Stimulated activated CD8-positive, alpha-beta memory T cell treated with anti-CD3 and anti-CD28 coated beads, Interleukin-2, amount 100 ng/mL, for 48 hours (primary cell): ENCODE measurements around the gene ALLC.
"Not testable (repeated sequence)": the region's sequence is repeated elsewhere in the genome, so short reads cannot be mapped to it uniquely, and the experiment has no call there.

Experiments
- DNase-seq, 2 donors: peaks; one replicate each; pipeline ENCODE4 v3.0.0-alpha.2; 2020; ENCODE audit warnings: low read depth in 2 of 2

The ALLC gene

DNA sequence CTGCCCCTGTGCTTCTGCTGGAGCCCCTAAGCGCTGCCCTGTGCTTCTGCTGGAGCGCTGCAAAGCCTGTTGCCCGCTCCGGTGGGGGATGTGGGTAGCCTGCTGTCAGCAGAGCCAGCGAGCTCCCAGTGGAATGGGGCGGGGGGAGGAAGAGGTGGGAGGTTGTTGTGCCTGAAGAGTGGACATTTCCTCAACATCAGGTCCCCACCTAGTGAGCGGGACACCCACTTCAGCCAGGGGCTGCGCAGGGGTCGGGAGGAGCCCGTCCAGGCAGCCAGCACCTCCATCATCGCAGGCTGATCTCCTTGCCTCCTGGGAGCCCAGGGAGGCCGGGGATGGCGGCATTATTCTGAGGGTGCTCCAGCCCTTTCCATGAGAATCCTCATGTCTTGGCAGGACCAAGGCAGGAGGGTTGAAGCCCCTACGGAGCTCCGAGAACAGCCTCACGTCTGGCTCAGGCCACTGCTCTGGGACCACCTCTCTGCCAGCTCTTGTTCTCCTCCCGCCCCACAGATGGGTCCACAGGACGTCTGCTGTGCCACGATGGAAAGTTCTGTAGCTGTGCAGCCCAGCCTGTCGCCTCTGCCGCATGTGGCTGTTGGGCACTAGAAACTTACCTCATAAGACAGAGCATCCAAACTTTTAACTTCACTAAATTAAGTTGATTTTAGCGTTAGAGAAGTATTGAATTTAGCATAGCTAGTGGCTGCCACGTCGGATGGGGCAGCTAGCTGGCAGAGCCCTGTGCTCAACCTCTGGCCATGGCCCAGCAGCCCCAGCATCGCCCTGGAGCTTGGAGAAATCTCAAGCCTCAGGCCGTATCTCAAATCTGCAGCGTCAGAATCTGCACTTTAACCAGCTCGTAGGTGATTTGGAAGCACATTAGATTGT is 1.9 kb upstream of the ALLC start:
- no peak for DNase-seq

DNA sequence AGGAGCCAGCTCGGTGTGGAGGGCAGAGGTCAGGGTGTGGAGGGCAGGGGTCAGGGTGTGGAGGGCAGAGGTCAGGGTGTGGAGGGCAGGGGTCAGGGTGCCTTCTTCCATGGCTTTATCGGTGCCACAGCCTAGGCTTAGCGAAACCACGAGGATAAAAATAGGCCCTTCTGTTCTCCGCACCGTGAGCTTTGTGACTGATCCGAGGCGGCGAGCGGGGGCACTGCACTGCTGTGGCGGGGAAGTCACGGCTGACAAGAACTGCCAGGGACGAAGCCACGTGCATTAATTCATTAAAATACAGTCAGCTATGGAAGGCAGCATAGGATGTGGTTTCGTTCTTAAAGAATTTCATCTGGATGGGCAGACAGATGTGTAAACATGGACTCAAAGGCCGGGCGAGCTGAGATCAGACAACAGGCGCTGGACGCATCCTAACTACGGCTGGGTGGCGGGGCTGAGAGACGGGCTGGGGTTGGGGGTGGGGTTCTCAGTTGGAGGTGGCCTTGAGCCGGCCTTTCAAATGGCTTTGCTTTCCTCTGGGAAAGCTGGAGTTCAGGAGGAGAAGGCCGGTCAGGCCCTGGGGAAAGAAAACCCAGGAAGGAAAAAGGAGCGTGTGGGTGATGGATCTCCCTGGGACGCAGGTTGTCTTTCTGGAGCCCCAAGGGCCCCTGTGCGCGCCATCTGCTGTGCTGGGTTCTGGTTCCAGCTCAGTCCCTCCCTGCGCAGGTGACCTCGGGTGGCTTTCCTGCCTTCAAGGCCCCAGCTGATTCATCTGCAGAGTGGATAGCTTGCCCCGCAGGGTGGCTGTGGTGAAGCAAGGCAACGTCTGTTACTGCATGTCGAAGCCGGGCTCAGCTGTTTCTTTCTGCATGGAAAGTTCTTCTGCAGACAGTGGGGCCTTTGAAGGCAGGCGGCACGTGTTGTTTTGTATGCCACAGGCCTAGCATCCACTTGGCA is 958 bp upstream of the ALLC start:
- DNase-seq = no peak

DNA sequence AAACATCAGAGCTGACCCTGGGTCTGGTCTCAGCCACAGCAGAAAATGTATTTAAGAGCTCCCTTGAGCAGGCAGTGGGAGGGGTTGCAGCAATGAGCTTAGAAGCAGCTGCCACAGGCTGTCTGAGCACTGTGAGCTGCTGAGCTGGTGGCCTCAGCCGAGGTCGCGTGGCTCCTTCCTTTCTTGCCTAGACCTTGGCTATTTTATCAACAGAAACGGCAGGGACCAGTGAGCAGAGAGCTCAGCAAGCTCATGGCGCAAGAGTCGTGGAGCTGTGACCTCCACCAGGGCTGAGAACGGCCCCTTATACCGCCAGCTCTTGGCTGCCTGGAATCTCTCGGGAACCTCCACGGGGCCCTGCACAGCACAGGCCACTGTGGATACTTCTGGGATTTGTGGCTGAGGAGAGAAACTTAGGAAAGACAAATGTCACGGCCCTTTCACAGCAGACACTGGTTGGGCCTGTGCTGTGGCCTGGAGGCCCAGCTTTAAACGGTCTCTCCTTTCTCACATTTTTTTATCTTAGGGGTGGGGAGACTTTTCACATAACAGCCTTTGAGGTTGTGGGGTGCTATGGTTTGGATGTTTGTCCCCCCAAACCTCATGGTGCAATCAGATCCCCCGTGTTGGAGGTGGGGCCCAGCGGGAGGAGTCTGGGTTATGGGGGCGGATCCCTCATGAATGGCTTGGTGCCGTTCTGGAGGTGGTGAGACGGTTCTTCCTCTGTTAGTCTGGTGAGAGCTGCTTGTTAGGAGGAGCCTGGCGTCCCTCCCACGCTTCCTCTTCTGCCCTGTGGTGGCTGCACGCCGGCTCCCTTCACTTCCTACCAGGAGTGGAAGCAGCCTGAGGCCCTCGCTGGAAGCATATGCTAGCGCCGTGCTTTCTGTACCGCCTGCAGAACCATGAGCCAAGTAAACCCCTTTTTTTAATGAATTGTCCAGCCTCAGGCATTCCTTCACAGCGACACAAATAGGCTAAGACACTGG is 1.7 kb downstream of the ALLC start:
- DNase-seq = no peak

DNA sequence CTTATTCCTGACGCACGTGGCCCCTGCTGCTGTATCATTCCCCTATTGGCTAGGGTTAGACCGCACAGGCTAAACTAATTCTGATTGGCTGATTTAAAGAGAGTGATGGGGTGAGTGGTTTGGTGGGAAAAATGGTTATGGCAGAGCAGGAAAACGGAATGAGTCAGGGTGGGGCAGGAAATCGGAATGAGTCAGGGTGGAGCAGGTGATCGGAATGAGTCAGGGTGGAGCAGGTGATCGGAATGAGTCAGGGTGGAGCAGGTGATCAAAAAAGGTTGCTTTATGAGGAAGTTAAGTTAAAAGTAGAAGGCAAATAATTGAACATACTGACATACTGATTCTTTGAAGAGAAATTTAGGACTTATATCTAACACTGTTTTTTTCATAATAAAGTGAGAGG is 2.6 kb downstream of the ALLC start:
- DNase-seq = not testable (repeated sequence)

DNA sequence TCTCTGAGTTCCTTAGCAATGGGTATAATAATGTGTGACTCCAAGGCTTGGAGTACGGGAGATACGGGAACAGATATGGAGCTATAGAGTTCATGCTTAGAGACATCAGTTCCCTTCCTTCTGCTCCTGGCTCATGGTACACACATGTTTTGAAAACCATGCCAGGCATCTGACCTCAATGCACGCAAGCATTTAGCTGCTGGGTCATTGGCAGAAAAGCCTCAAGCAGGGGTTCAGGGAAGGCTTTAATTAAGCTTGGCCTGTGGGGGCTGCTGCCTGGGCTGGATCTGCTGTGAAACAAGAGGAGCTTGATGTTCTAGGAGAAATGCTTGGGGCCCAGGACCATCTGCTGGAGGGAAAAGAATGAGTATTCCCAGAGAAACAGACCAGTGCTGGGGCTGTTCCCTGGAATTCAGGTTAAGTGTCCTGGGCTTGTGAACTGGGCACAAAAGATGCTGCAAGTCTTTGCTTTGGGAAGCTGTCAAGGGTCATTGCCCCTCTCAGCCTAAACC is 3.2 kb downstream of the ALLC start:
- DNase-seq = no peak

DNA sequence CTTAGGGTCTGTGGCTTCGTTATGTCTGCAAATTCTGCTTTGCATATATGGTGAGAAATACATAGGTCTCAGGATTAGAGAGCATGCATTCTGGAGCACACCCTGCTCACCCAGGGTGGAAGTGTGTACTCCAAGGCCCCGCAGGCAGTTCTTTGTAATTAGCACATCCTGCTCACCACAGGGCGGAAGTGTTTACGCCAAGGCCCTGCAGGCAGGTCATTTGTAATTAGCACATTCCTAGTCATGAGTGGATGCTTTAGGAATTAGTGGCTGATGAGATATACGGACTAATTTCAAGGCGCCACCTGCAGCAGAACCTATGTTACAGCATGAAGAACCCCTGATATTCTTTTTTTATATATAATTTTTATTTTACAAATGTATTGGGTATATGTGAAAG is 4.2 kb downstream of the ALLC start:
- no peak for DNase-seq

DNA sequence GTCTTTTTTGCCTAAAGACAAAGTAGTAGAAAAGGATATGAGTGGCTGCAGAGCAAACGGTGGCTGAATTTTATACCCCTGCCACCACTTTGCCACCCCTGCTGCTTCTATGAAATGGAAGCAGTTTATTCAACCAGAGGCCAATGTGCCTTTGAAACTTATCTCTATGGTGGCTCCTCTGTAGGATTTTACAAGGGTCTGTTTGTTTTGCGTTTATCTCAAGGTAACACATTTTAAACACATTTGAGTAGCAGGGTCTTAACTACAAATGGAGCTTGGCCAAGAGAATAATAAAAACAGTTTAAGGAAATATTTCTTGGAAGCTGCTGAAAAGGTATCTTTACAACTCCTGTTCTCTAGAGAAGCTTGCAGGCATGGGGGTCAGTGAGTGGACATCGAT is 6.1 kb downstream of the ALLC start:
- no peak for DNase-seq

DNA sequence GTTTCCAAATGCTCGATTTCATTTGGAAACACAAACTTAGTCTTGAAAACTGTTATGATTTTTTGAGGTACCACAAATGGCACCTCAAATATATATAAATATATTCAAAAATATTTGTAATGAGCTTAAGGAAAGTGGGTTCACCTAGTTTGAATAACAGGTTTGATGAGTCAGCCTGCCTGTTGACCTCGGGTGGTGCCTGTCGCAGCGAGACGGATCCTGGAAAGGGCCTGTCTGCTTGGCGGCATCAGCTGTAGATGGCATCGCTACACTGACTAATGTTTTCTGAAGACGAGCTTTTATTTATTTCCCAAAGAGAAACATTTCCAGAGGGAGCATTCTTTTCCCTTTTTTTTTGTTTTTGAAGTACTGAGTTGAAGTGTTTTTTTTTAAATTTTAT is 6.9 kb downstream of the ALLC start:
- DNase-seq = no peak

DNA sequence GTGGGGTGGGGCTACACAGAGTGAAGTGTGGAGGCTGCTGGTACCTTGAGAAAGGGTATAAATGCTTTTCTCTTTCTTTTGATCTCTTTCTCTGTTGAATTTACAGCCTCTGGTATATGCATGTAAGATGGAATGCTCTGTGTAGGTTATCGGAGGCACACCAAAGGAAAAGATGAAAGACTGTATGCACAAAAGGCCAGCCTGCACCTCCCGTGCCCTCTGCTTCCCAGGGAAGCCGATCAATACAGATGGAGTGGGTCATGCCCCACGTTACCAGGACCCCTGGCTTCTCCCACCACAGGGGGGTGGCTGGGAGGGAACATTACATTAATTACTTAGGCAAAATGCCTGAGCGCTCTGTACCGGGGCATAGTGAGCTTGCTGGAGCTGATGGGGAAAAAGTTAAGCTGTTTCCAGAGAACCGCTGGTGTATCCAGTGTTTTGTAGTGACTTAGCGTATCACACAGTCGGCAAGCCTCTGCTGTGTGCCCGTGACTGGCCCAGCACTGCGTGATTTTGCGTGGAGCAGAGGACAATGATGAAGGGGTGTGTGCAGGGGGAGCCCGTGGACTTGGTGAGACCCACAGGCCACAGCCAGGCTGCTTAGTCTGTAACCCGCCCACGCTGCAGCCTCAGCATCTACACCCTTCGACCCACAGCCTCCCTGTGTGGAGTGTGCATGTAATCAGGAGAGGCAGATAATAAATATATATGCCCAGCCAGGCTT is 8.0 kb downstream of the ALLC start:
- DNase-seq = no peak

DNA sequence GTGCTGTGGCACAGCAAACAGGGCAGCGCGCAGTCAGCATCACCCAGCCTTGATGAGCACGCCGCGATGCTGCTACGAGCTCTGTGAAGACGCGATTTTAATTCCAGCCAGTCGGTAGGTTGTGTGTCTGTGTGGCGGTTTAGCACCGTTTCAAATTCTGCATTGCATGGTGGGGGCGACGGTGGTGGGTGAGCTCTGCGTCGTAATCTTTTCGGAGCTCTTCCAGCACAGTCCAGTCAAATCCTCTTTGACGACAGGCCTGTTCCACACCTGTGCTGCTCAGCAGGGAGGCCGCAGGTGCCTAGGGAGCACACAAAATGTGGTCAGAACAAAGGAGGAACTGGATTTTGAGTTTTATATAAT is 8.6 kb downstream of the ALLC start:
- DNase-seq = no peak

DNA sequence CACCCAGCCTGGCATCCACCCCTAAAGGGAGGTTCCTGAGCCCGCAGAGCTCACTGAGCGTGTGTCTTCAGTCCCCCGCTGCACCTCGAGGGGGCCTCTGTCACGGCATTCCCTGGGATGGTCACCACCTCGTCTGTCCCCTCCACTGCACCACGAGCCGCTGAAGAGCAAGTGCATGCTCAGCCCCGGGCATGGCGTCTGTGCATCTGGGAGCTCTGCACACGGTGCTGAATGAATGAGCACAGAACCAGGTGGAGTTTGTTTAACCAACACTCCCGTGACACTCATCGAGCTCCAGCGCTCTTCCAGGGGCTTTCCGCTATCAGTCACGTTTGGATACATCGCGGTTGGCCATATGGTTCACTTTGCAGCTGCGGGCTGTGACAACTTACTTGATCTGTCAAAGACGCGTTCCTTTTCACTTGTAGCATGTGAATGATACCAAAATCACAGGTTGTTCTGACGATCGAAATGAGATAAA is 9.2 kb downstream of the ALLC start:
- DNase-seq = no peak

DNA sequence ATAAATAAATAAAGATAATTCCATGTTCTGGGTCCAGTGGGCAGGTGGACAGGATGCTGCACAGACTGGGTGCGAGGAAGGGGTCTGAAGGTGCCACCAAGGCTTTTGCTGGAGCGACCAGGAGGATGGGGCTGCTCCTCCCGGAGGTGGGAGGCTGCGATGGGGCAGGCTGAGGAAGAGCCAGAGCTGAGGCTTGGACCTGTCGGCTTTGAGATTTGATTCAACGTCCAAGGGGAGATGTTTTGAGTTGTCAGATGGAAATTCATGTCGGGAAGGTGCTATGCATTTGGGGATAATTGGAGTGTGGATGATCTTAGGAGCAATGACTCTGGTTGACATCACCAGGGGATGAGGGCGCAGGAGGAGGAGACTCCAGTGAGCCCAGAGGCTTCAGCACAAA is 11.7 kb downstream of the ALLC start:
- DNase-seq = no peak

DNA sequence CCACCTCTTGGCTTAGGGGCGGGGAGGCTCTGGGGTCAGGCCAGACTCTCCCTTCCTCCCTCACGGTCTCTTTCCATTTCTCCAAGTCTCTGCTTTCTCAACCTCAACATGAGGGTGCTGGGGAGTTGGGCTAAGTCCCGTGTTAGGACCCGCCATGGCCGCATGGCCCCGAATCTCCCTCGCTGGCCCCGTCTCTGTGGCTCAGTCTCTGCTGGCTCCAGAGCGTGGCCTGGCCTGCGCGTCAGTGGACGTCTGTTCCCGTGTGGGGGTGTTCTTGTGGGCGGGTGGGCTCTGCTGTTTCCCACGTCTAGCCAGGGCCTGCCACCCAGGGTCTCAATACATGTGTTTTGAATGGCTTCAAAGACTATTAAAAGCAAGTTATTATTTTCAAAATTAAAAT is 12.4 kb downstream of the ALLC start:
- no peak for DNase-seq

DNA sequence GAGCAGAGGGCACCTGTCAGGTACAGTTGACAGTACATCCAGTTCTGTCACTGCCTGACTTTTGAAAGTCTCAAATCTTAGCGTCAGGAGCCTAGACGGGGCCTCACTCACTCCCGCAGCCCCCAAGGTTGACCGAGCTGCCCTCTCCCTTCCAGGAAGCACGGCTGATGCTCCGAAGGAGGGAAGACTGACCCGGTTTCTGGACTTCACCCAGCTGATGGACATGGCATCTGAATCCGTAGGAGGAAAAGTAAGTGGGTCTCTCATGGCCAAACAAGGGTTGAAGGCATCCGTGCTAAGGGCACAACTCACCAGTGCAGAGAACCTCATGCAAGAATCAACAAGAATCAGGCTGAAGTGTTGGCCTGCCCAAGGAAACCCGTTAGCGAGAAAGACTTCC is 12.9 kb downstream of the ALLC start:
- no peak for DNase-seq

DNA sequence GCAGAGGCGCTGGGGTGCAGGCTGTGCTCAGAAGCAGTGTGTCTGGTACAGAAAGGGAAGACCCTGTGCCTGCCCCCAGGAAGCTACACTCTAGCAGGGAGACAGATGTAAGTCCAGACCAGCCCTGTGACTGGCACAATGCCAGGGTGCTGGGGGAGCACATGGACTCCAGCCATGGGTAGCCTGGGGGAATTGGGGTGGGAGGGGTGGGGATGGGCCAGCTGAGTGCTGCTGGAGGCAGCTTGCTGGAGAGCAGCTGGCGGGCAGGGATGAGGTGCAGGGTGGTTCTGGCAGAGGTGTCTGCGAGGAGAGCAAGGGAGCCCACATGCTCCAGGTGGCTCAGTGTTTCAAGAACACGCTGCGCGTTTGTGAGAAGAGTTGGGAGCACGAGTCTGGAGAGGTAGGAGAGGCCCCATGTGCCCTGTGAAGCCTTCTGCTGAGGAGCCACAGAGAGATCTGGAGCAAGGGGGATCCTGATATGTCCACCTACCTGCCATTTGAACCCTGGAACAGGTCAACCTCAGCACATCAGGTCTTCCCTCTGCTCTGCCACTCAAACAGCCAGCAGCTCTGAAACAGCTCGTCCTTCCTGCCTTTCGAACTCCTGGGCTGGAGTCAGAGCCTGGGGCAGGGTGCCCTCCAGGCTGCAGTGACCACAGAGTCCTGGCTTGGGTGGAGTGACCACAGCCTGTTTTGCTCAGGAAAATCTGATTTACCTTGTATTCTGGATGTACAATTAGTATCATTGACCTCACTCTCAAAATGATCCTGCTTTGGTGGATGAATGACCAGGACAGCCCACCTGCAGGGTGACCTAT is 15.1 kb downstream of the ALLC start:
- DNase-seq = no peak

DNA sequence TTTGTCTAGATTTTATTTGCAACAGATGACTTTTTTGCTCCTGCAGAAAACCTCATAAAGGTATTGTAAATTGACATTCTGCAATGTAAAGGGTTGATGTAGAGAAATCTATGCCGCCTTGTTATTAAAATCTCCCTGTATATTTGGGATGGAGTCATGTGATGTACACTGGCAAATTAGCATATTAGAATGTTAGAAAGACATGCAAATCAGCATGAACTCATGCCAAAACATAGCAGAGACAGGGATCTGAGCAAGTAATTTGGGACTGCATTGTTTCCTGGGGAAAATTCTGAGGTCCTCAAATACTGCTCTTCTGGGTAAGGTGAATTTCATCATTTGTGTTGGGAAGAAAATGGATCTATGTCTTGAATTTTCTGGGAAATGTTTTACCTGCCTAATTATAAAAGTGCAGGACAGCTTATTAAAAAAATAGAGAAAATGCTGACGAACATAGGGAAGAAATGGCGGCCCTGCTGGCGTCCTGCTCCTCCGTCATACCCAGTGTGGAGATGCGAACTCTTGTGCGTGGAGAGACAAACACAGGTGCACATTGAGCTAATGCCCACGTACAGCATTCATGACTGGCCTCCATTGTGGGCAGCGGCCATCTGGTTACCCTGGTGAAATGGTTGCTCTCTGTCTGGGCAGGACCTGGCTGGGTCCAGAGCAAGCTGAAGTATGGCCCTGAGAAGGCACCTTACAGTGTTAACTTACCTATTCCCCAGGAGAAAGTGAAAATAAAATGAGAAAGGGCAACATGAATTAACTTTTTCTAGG is 16.3 kb downstream of the ALLC start:
- no peak for DNase-seq

DNA sequence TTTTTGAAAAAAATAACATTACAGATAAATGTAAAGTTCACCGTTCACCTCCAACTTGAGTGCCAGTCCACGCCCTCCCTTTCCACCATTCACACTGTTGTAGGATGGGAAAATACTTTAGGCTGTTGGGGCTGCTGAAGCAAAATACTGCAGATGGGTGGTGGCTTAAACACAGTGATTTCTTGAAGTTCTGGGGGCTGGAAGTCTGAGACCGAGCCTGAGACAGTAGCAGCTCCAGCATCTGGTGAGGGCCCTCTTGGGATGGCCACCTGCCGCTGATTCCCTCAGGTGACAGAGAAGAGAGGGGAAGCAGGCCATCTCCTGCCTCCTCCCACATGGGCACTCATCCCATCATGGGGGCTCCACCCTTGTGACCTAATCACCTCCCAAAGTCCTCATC is 17.7 kb downstream of the ALLC start:
- no peak for DNase-seq

DNA sequence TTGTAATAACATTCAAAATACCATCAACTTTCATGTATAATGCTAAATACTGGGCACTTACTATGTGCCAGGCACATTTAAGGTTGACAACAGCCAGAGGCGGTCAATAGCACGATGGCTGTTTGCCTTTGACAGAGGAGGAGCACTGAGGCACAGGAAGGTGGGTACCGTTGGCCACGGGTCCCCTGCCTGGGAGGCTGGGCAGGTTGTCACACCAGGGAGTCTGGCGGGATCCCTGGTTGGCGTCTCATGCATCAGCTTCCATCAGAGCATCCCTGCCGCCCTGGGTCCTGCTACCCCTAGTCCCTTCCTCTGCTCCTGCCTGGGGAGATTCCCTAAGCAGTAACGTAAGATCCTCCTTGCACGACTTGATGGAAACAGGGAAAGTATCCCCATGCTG is 19.4 kb downstream of the ALLC start:
- no peak for DNase-seq

DNA sequence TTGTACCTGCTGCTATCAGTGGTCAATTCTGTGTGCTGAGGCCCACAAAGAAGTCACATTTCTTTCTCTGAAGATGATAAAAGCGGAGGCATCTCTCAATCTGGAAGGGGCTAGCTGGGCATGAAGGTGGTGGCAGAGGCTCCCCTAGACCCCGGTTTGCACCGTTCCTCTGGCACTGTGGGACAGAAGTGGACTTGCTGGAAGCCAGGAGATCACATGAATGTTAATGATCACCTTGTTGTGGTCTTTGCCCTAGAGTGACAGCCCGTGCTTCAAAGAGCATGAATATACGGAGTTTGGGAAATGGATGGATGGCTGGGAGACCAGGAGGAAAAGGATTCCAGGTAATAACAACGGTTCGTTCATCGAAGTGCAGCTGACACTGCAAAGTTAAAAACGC is 20.2 kb downstream of the ALLC start:
- no peak for DNase-seq
